ENCODE data around the gene KRT80.

DNA sequence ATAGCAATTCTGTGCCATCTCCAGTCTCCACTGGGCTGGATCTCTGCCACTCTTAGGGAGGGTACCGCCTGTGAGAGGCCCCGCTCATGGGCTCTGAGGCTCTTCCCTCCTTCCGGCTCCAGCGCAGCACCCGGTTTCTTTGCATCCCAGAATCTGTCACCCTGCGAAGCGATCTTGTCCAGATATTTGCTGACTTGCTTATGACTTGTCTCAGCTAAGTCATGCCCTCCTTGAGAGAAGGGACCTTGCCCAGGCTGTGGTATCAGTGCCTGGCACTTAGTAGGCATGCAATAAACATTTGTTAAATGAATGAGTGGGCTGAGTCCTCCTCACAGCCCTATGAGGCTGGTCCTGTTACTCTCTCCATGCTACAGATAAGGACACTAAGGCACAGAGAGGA lies 13.4 kb downstream of the KRT80 start:
- TF ChIP-seq SIN3A (IDR thresholded peaks at IDR 0.05; ENCODE audit: low read depth) (no peak), JUND (IDR thresholded peaks at IDR 0.05) (no peak), CEBPB (IDR thresholded peaks at IDR 0.05; ENCODE audit: low read depth) (no peak), ZNF274 (IDR thresholded peaks at IDR 0.05; ENCODE audit: low read depth, low read length) (no peak), SP1 (IDR thresholded peaks at IDR 0.05; ENCODE audit: low read depth) (no peak), SRF (IDR thresholded peaks at IDR 0.05; ENCODE audit: low read depth) (no peak), FOSL1 (IDR thresholded peaks at IDR 0.05; ENCODE audit: low read depth) (no peak)
- TF ChIP-seq, protein P1, sequence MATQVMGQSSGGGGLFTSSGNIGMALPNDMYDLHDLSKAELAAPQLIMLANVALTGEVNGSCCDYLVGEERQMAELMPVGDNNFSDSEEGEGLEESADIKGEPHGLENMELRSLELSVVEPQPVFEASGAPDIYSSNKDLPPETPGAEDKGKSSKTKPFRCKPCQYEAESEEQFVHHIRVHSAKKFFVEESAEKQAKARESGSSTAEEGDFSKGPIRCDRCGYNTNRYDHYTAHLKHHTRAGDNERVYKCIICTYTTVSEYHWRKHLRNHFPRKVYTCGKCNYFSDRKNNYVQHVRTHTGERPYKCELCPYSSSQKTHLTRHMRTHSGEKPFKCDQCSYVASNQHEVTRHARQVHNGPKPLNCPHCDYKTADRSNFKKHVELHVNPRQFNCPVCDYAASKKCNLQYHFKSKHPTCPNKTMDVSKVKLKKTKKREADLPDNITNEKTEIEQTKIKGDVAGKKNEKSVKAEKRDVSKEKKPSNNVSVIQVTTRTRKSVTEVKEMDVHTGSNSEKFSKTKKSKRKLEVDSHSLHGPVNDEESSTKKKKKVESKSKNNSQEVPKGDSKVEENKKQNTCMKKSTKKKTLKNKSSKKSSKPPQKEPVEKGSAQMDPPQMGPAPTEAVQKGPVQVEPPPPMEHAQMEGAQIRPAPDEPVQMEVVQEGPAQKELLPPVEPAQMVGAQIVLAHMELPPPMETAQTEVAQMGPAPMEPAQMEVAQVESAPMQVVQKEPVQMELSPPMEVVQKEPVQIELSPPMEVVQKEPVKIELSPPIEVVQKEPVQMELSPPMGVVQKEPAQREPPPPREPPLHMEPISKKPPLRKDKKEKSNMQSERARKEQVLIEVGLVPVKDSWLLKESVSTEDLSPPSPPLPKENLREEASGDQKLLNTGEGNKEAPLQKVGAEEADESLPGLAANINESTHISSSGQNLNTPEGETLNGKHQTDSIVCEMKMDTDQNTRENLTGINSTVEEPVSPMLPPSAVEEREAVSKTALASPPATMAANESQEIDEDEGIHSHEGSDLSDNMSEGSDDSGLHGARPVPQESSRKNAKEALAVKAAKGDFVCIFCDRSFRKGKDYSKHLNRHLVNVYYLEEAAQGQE (IDR thresholded peaks at IDR 0.05; ENCODE audit: low read depth): no peak
- TF ChIP-seq, protein P2, sequence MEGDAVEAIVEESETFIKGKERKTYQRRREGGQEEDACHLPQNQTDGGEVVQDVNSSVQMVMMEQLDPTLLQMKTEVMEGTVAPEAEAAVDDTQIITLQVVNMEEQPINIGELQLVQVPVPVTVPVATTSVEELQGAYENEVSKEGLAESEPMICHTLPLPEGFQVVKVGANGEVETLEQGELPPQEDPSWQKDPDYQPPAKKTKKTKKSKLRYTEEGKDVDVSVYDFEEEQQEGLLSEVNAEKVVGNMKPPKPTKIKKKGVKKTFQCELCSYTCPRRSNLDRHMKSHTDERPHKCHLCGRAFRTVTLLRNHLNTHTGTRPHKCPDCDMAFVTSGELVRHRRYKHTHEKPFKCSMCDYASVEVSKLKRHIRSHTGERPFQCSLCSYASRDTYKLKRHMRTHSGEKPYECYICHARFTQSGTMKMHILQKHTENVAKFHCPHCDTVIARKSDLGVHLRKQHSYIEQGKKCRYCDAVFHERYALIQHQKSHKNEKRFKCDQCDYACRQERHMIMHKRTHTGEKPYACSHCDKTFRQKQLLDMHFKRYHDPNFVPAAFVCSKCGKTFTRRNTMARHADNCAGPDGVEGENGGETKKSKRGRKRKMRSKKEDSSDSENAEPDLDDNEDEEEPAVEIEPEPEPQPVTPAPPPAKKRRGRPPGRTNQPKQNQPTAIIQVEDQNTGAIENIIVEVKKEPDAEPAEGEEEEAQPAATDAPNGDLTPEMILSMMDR (IDR thresholded peaks at IDR 0.05 in 2 of 3, conservative IDR thresholded peaks at IDR 0.05 in 1 of 3; ENCODE audit: borderline replicate concordance in 1 of 3, insufficient read depth in 1 of 3, low read depth in 2 of 3, low read length in 2 of 3): no peak
- TF ChIP-seq, protein P3, sequence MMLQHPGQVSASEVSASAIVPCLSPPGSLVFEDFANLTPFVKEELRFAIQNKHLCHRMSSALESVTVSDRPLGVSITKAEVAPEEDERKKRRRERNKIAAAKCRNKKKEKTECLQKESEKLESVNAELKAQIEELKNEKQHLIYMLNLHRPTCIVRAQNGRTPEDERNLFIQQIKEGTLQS (IDR thresholded peaks at IDR 0.05): no peak
